ENCODE data around the gene GHITM. TPM values are rescaled to one million over a fixed set of nuclear protein-coding genes. Genes with fewer than 3 reads are reported as not detected.
"Not testable (repeated sequence)": the region's sequence is repeated elsewhere in the genome, so short reads cannot be mapped to it uniquely, and the experiment has no call there.

GHITM gene
- total RNA-seq, 1 experiment from 2014 or later = 156 TPM

DNA sequence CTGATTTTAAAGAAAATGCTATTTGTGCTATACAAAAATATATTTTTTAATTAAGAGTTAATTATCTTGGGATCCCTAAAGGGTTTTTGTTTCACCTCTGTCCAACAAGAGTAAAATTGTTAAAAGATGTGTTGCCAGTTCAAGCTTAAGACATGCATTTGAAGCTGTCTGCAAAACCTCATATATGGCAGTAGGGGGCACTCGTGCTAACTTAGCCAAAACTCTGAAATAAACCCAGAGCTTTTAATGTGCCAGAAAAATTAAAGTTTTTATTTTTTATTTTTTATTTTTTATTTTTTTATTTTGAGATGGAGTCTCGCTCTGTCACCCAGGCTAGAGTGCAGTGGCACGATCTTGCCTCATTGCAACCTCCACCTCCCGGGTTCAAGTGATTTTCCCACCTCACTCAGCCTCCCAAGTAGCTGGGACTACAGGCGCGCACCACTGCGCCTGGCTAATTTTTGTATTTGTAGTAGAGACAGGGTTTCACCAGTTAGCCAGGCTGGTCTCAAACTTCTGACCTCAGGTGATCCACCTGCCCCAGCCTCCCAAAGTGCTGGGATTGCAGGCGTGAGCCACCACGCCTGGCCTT is 8.8 kb downstream of the GHITM start:
- BruUV-seq (replicated peaks); H3K4me1 ChIP-seq (ENCODE audit: control insufficient read depth in 1 of 2, insufficient read depth in 2 of 2, low read length in 2 of 2); H3K9ac ChIP-seq (ENCODE audit: low read length); H3K27ac ChIP-seq (ENCODE audit: low read depth, low read length); DNase-seq (ENCODE audit: low read depth, low spot score); H3K4me3 ChIP-seq (replicated peaks in 1 of 2; ENCODE audit: low read depth in 1 of 2, low read length in 2 of 2); H3K27me3 ChIP-seq (ENCODE audit: insufficient read depth, low read length); H3K9me2 ChIP-seq (ENCODE audit: insufficient read depth); H4K20me1 ChIP-seq (ENCODE audit: insufficient read depth); H3K9me3 ChIP-seq (ENCODE audit: control insufficient read depth in 1 of 2, insufficient read depth in 1 of 2, low read depth in 1 of 2, low read length in 2 of 2); POLR2A ChIA-PET; H2AFZ ChIP-seq (ENCODE audit: low read depth, low read length, poor library complexity, severe bottlenecking); RAD21 ChIA-PET (ENCODE audit: low non-redundant PET in 1 of 2, low total read pairs in 2 of 2, uncharacterized antibody in 2 of 2, unreplicated experiment in 2 of 2); H3K4me2 ChIP-seq (ENCODE audit: low read length): not testable (repeated sequence)
- TF ChIP-seq, protein P1, sequence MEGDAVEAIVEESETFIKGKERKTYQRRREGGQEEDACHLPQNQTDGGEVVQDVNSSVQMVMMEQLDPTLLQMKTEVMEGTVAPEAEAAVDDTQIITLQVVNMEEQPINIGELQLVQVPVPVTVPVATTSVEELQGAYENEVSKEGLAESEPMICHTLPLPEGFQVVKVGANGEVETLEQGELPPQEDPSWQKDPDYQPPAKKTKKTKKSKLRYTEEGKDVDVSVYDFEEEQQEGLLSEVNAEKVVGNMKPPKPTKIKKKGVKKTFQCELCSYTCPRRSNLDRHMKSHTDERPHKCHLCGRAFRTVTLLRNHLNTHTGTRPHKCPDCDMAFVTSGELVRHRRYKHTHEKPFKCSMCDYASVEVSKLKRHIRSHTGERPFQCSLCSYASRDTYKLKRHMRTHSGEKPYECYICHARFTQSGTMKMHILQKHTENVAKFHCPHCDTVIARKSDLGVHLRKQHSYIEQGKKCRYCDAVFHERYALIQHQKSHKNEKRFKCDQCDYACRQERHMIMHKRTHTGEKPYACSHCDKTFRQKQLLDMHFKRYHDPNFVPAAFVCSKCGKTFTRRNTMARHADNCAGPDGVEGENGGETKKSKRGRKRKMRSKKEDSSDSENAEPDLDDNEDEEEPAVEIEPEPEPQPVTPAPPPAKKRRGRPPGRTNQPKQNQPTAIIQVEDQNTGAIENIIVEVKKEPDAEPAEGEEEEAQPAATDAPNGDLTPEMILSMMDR (IDR thresholded peaks at IDR 0.05 in 2 of 3, conservative IDR thresholded peaks at IDR 0.05 in 1 of 3; ENCODE audit: borderline replicate concordance in 1 of 3, insufficient read depth in 1 of 3, low read depth in 2 of 3, low read length in 2 of 3) = peak in 2 of 3 experiments; percentile 47 to 69; a peak in 4 of 6 replicates
- peak; percentile 33; the same call in 1 of the 2 replicates for TF ChIP-seq RAD21 (IDR thresholded peaks at IDR 0.05; ENCODE audit: low read depth)
- intact Hi-C loops (cut with micrococcal nuclease) = loop anchor here (1.0 to 5.0 kb wide), 2 partner anchors 57 to 389 kb away; no protein-coding TSS in a partner anchor
- peaks cover 23% of the 10 kb centered on the region for H3K79me2 ChIP-seq (ENCODE audit: insufficient read depth, low read length)
- CTCF ChIA-PET = interaction anchor here (0.6 to 1.6 kb wide), 14 partner anchors 9 to 389 kb away, joined by 3 to 24 read pairs (median 3); partner anchors contain the start of gene GHITM
- ATAC-seq = peak; percentile 53; the same call in 1 of the 2 replicates
- H3K36me3 ChIP-seq (ENCODE audit: control insufficient read depth in 1 of 2, insufficient read depth in 2 of 2, low read length in 2 of 2) = peaks cover 74 to 79% of the 10 kb centered on the region in 2 experiments

DNA sequence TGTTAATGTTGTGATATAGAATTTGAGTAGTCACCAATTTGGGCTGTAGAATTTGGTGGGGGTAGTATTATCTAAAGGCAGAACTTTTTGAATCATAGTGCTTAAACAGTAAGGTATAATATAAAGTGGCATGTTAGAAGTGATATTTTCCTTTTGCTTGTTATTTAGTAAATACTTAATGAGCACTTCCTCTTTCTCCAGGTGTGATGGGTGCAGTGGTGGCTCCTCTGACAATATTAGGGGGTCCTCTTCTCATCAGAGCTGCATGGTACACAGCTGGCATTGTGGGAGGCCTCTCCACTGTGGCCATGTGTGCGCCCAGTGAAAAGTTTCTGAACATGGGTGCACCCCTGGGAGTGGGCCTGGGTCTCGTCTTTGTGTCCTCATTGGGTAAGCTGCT is 10.5 kb downstream of the GHITM start:
- POLR2A ChIA-PET = no interaction called here
- BruUV-seq (replicated peaks) = no TSS peak
- ATAC-seq = no peak
- TF ChIP-seq JUND (IDR thresholded peaks at IDR 0.05) (no peak), EZH2 (IDR thresholded peaks at IDR 0.05) (no peak), SRF (IDR thresholded peaks at IDR 0.05; ENCODE audit: low read depth) (no peak), FOSL1 (IDR thresholded peaks at IDR 0.05; ENCODE audit: low read depth) (no peak), CEBPB (IDR thresholded peaks at IDR 0.05; ENCODE audit: low read depth) (no peak), POLR2A (IDR thresholded peaks at IDR 0.05; ENCODE audit: borderline replicate concordance, extremely low read depth, insufficient read depth, insufficient read length) (no peak), RAD21 (IDR thresholded peaks at IDR 0.05; ENCODE audit: low read depth) (no peak), SIN3A (IDR thresholded peaks at IDR 0.05; ENCODE audit: low read depth) (no peak), EGR1 (IDR thresholded peaks at IDR 0.05; ENCODE audit: low read depth) (no peak), SP1 (IDR thresholded peaks at IDR 0.05; ENCODE audit: low read depth) (no peak), ZFX (IDR thresholded peaks at IDR 0.05) (no peak), CBX3 (IDR thresholded peaks at IDR 0.05; ENCODE audit: low read depth) (no peak)
- TF ChIP-seq, protein P2, sequence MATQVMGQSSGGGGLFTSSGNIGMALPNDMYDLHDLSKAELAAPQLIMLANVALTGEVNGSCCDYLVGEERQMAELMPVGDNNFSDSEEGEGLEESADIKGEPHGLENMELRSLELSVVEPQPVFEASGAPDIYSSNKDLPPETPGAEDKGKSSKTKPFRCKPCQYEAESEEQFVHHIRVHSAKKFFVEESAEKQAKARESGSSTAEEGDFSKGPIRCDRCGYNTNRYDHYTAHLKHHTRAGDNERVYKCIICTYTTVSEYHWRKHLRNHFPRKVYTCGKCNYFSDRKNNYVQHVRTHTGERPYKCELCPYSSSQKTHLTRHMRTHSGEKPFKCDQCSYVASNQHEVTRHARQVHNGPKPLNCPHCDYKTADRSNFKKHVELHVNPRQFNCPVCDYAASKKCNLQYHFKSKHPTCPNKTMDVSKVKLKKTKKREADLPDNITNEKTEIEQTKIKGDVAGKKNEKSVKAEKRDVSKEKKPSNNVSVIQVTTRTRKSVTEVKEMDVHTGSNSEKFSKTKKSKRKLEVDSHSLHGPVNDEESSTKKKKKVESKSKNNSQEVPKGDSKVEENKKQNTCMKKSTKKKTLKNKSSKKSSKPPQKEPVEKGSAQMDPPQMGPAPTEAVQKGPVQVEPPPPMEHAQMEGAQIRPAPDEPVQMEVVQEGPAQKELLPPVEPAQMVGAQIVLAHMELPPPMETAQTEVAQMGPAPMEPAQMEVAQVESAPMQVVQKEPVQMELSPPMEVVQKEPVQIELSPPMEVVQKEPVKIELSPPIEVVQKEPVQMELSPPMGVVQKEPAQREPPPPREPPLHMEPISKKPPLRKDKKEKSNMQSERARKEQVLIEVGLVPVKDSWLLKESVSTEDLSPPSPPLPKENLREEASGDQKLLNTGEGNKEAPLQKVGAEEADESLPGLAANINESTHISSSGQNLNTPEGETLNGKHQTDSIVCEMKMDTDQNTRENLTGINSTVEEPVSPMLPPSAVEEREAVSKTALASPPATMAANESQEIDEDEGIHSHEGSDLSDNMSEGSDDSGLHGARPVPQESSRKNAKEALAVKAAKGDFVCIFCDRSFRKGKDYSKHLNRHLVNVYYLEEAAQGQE (IDR thresholded peaks at IDR 0.05; ENCODE audit: low read depth) = no peak
- TF ChIP-seq, protein P3, sequence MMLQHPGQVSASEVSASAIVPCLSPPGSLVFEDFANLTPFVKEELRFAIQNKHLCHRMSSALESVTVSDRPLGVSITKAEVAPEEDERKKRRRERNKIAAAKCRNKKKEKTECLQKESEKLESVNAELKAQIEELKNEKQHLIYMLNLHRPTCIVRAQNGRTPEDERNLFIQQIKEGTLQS (IDR thresholded peaks at IDR 0.05) = no peak

More for the DNA sequence above, 10.5 kb downstream of the GHITM start:
- intact Hi-C loops (cut with micrococcal nuclease) = loop anchor here (5.0 kb wide), 1 partner anchor 387 kb away; no protein-coding TSS in a partner anchor
- Histone ChIP-seq H3K9ac (ENCODE audit: low read length) (no peak overlapping the region), H4K20me1 (ENCODE audit: insufficient read depth) (no peaks in the 10 kb centered on the region), H2AFZ (ENCODE audit: low read depth, low read length, poor library complexity, severe bottlenecking) (no peak overlapping the region), H3K27ac (ENCODE audit: low read depth, low read length) (no peak overlapping the region), H3K9me3 (ENCODE audit: control insufficient read depth in 1 of 2, insufficient read depth in 1 of 2, low read depth in 1 of 2, low read length in 2 of 2) (no peaks in the 10 kb centered on the region), H3K4me3 (replicated peaks in 1 of 2; ENCODE audit: low read depth in 1 of 2, low read length in 2 of 2) (no peak overlapping the region), H3K27me3 (ENCODE audit: insufficient read depth, low read length) (no peaks in the 10 kb centered on the region), H3K4me2 (ENCODE audit: low read length) (no peak overlapping the region), H3K9me2 (ENCODE audit: insufficient read depth) (no peaks in the 10 kb centered on the region), H3K36me3 (ENCODE audit: control insufficient read depth in 1 of 2, insufficient read depth in 2 of 2, low read length in 2 of 2) (peaks cover 64 to 72% of the 10 kb centered on the region in 2 experiments), H3K4me1 (ENCODE audit: control insufficient read depth in 1 of 2, insufficient read depth in 2 of 2, low read length in 2 of 2) (no peaks in the 10 kb centered on the region), H3K79me2 (ENCODE audit: insufficient read depth, low read length) (peaks cover 15% of the 10 kb centered on the region)
- no peak for DNase-seq (ENCODE audit: low read depth, low spot score)
- ChIA-PET RAD21 (ENCODE audit: low non-redundant PET in 1 of 2, low total read pairs in 2 of 2, uncharacterized antibody in 2 of 2, unreplicated experiment in 2 of 2) (no interaction called here), CTCF (interaction anchor here (0.7 to 1.0 kb wide), 4 partner anchors 11 to 387 kb away, joined by 3 read pairs; partner anchors contain the start of gene GHITM)
